AG04450 (cell line): Measurements from ENCODE around the gene ARNT2. TPM values are rescaled to one million over a fixed set of nuclear protein-coding genes. Genes with fewer than 3 reads are reported as not detected.

Source experiments
- CTCF ChIA-PET: fragments of 300-600, 350-600 bp; formaldehyde crosslinking; extraction: SDS; loops from one replicate; lab custom pipeline; 2022; ENCODE audit warnings: antibody characterized with exemption, inconsistent platforms; lab: Charles Lee
- POLR2A ChIA-PET: fragments of 350-600 bp; formaldehyde crosslinking; extraction: SDS; loops from one replicate; lab custom pipeline; 2021; ENCODE audit warnings: antibody characterized with exemption, inconsistent platforms; lab: Yijun Ruan, JAX
- DNase-seq: peaks from one replicate; pipeline ENCODE4 v3.0.0-alpha.2; 2011; ENCODE audit warnings: low read depth, low spot score
- H3K27ac ChIP-seq: one replicate; pipeline ENCODE4 v1.5.1; 2012; ENCODE audit warnings: low read depth, low read length, control low read depth
- H3K27me3 ChIP-seq: one replicate; pipeline ENCODE4 v1.6.0; 2012; ENCODE audit warnings: low read length; ENCODE audit not compliant: control insufficient read depth, insufficient read depth
- H3K4me3 ChIP-seq: 2 replicates; pipeline ENCODE4 v1.5.1; 2011; ENCODE audit warnings: mild to moderate bottlenecking, low read depth, low read length, control low read depth
- H3K9me3 ChIP-seq: 2 replicates; pipeline ENCODE4 v1.5.1; 2012; ENCODE audit warnings: low read length; ENCODE audit not compliant: control insufficient read depth, insufficient read depth
- polyA plus RNA-seq: library from polyadenylated mRNA; depleted of rRNA; stranded (reverse); fragments of >200 nt; gene quantifications from 2 replicates; pipeline ENCODE4 v1.2.3, GENCODE V29; 2011
- TF ChIP-seq, protein P1 (sequence below): IDR thresholded peaks from 2 replicates; pipeline ENCODE4 v1.5.1; 2011; ENCODE audit warnings: low read depth, low read length, control low read depth, inconsistent platforms

Gene ARNT2
- polyA plus RNA-seq, 1 experiment = 36.8 TPM

GRCh38 chr15:80582816-80583423, 178.7 kb downstream of the ARNT2 start:
- POLR2A ChIA-PET = no interaction called here
- Histone ChIP-seq H3K27me3 (no peaks in the 10 kb centered on the region), H3K9me3 (no peaks in the 10 kb centered on the region), H3K27ac (no peak overlapping the region), H3K4me3 (no peak overlapping the region)
- TF ChIP-seq, protein P1, sequence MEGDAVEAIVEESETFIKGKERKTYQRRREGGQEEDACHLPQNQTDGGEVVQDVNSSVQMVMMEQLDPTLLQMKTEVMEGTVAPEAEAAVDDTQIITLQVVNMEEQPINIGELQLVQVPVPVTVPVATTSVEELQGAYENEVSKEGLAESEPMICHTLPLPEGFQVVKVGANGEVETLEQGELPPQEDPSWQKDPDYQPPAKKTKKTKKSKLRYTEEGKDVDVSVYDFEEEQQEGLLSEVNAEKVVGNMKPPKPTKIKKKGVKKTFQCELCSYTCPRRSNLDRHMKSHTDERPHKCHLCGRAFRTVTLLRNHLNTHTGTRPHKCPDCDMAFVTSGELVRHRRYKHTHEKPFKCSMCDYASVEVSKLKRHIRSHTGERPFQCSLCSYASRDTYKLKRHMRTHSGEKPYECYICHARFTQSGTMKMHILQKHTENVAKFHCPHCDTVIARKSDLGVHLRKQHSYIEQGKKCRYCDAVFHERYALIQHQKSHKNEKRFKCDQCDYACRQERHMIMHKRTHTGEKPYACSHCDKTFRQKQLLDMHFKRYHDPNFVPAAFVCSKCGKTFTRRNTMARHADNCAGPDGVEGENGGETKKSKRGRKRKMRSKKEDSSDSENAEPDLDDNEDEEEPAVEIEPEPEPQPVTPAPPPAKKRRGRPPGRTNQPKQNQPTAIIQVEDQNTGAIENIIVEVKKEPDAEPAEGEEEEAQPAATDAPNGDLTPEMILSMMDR = no peak
- CTCF ChIA-PET = interaction anchor here (2.6 kb wide), 1 partner anchor 15 kb away, joined by 8 read pairs; no protein-coding TSS in a partner anchor
- DNase-seq = no peak

DNA sequence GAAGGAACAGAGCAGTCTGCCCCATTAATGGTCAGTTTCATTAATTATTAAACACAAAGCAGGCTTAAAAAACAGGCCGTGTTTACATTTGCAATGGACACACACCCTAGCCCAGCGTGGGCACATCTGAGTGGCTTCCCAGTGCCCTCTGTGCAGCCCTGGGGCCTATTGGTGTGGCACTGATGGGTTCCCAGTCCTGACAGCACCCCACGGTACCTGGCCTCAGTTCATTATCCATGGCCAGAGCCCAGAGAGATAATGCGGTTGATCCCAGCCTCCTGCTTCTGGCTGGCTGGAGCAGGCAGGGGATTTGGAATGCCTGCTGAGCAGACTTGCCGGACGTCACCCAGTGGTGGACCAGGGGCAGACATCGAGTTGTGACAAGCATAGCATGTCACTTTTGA, 180.4 kb downstream of the ARNT2 start:
- POLR2A ChIA-PET = no interaction called here
- H3K4me3 ChIP-seq = no peak overlapping the region
- TF ChIP-seq, protein P1 = no peak
- no peak for DNase-seq
- CTCF ChIA-PET = interaction anchor here (2.6 kb wide), 1 partner anchor 17 kb away, joined by 8 read pairs; no protein-coding TSS in a partner anchor
- no peak overlapping the region for H3K27ac ChIP-seq
- H3K27me3 ChIP-seq = no peaks in the 10 kb centered on the region
- H3K9me3 ChIP-seq = no peaks in the 10 kb centered on the region

DNA sequence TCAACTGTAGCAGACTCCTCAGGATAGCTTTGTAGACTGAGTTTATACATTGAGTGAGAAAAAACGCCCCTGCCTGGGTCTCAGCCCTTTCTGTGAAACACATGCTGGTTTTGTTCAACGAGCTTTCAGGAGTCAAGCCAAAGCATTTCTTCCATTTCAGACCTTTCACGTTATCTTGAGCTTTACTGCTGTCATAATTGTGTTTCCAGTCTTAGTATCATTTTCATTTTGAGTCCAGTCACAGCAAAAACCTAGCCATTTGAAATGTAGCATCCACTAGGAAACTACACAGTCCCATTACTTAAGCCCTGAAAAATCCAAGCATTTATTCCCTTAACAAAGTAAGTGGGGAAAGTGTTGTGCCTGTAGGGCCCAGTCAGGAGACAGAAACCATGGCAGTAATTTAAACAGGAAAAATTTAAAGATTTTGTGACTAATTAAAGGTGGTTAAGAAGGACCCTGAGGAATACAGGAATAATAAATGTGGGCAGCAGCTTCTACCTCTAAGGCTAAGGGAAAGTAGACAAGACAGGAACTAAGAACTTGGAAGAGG, 180.9 kb downstream of the ARNT2 start:
- POLR2A ChIA-PET = no interaction called here
- Histone ChIP-seq H3K4me3 (no peak overlapping the region), H3K27ac (no peak overlapping the region), H3K9me3 (no peaks in the 10 kb centered on the region; the same call in 1 of the 2 replicates), H3K27me3 (no peaks in the 10 kb centered on the region)
- TF ChIP-seq, protein P1 = no peak
- no peak for DNase-seq
- CTCF ChIA-PET = interaction anchor here (2.6 kb wide), 1 partner anchor 18 kb away, joined by 8 read pairs; no protein-coding TSS in a partner anchor

DNA sequence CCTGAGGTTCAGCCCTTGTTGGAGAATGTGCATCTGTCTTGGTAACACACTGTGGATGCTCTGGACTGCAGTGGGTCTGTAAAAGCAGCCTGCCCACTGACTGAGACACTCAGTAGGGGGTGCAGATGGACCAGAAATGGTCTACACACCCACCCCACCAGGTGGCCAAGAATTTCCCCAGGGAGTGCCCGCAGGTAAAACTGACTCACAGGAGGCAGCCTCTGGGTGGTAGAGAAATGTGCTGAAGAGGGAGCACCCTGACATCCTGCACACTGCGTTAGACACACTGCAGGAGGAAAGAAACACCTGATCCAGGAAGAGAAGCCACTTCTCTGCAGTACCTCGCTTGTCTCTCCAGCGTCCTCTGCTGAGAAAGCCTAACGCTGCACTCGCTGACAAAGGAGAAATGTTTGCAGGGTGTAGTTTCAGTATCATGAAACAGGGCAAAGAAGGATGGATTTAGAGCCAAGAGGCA, 181.4 kb downstream of the ARNT2 start:
- Histone ChIP-seq H3K27ac (no peak overlapping the region), H3K27me3 (no peaks in the 10 kb centered on the region), H3K4me3 (no peak overlapping the region), H3K9me3 (no peaks in the 10 kb centered on the region; the same call in 1 of the 2 replicates)
- TF ChIP-seq, protein P1 = no peak
- no peak for DNase-seq
- ChIA-PET CTCF (interaction anchor here (1.0 to 3.5 kb wide), 4 partner anchors 18 to 194 kb away, joined by 4 to 15 read pairs (median 6); partner anchors contain the start of gene CEMIP), POLR2A (no interaction called here)

DNA sequence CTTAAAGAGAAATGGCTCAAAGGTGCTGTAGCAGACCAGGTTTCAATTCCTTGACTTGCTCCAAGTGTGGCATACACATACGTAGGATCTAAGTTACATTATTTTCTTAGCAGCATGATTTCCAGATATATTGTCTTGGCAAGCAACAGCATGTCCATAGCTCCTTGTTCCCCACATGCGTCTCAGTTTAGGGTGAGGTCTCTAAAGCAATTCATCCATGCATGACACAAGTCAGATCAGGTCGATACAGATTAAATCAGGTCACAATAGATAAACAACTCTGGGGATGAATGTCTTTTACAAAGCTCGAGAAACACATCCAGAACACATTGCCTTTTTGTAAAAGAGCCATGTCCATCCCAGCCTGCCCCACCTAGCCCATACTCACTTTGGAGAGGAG, 182.0 kb downstream of the ARNT2 start:
- Histone ChIP-seq H3K9me3 (no peaks in the 10 kb centered on the region; the same call in 1 of the 2 replicates), H3K27ac (no peak overlapping the region), H3K4me3 (no peak overlapping the region), H3K27me3 (no peaks in the 10 kb centered on the region)
- CTCF ChIA-PET = interaction anchor here (1.0 to 3.5 kb wide), 3 partner anchors 19 to 193 kb away, joined by 4 to 15 read pairs (median 4); partner anchors contain the start of gene CEMIP
- POLR2A ChIA-PET = no interaction called here
- TF ChIP-seq, protein P1 = no peak
- DNase-seq = no peak
